Amniotic epithelial cell (primary cell): ENCODE measurements around the gene VAMP5.
"Not testable (repeated sequence)": the region's sequence is repeated elsewhere in the genome, so short reads cannot be mapped to it uniquely, and the experiment has no call there.

Experiments
- DNase-seq: peaks from one replicate; pipeline ENCODE4 v3.0.0-alpha.2; 2010; ENCODE audit warnings: low read depth

VAMP5 gene

GRCh38 chr2:85601771-85602475 lies 17.7 kb downstream of the VAMP5 start:
- peak; percentile 35 for DNase-seq

GRCh38 chr2:85602476-85603234 lies 18.4 kb downstream of the VAMP5 start, which contains the start of gene TMEM150A:
TMEM150A (minus strand) TSS chr2:85602698; CDS start chr2:85601948, 750 bp downstream.
- peak; percentile 86 for DNase-seq

GRCh38 chr2:85604133-85604444 lies 19.9 kb downstream of the VAMP5 start:
- DNase-seq = not testable (repeated sequence)

- DNase-seq = peak; percentile 46
Measured at GRCh38 chr2:85604568-85605339, 20.5 kb downstream of the VAMP5 start.

GRCh38 chr2:85605406-85606115 lies 21.3 kb downstream of the VAMP5 start:
- peak; percentile 94 for DNase-seq

GRCh38 chr2:85606116-85606455 lies 21.9 kb downstream of the VAMP5 start:
- DNase-seq = no peak

- peak; percentile 89 for DNase-seq
Measured at GRCh38 chr2:85607268-85608215, 23.3 kb downstream of the VAMP5 start.

GRCh38 chr2:85611217-85611704 lies 27.0 kb downstream of the VAMP5 start:
- no peak for DNase-seq

GRCh38 chr2:85611705-85612587 lies 27.7 kb downstream of the VAMP5 start, which contains the start of gene C2orf68:
C2orf68 (minus strand) TSS chr2:85612066; CDS start chr2:85611984, 82 bp downstream.
- DNase-seq = peak; percentile 80

GRCh38 chr2:85613717-85614515 lies 29.7 kb downstream of the VAMP5 start:
- DNase-seq = no peak

- DNase-seq = not testable (repeated sequence)
Measured at GRCh38 chr2:85614757-85615156, 30.5 kb downstream of the VAMP5 start.

- DNase-seq = no peak
Measured at GRCh38 chr2:85615413-85615728, 31.1 kb downstream of the VAMP5 start.

- not testable (repeated sequence) for DNase-seq
Measured at GRCh38 chr2:85617723-85618122, 33.5 kb downstream of the VAMP5 start.

GRCh38 chr2:85619617-85620016 lies 35.4 kb downstream of the VAMP5 start:
- DNase-seq = no peak

- DNase-seq = no peak
Measured at GRCh38 chr2:85621338-85621737, 37.1 kb downstream of the VAMP5 start.

GRCh38 chr2:85623991-85624390 lies 39.8 kb downstream of the VAMP5 start:
- no peak for DNase-seq

- peak; percentile 68 for DNase-seq
Measured at GRCh38 chr2:85628658-85629057, 44.4 kb downstream of the VAMP5 start.

GRCh38 chr2:85631316-85631715 lies 47.1 kb downstream of the VAMP5 start:
- DNase-seq = no peak

GRCh38 chr2:85635011-85635410 lies 50.8 kb downstream of the VAMP5 start:
- no peak for DNase-seq
